Cardiac muscle cell (in vitro differentiated cells and primary cell): ENCODE data around the gene NDUFB11. TPM values are rescaled to one million over a fixed set of nuclear protein-coding genes. Genes with fewer than 3 reads are reported as not detected.

Source experiments
- DNase-seq, 2 donors: peaks; one replicate each; pipeline versions ENCODE4 v3.0.0 to v3.0.0-alpha.2; 2010 to 2017; ENCODE audit warnings: low read depth in 1 of 2, low spot score in 1 of 2
- H3K27ac ChIP-seq: fragments of 200-600 bp; sonication (generic); 2 replicates; pipeline ENCODE4 v1.5.1; 2016
- H3K27me3 ChIP-seq: fragments of 200-600 bp; sonication (generic); 2 replicates; pipeline ENCODE4 v1.6.0; 2016; ENCODE audit warnings: control low read depth
- H3K36me3 ChIP-seq: fragments of 200-600 bp; sonication (generic); 2 replicates; pipeline ENCODE4 v1.5.1; 2016; ENCODE audit warnings: control low read depth
- H3K4me1 ChIP-seq: fragments of 200-600 bp; sonication (generic); 2 replicates; pipeline ENCODE4 v1.8.1; 2017; ENCODE audit warnings: low read depth, mild to moderate bottlenecking, mixed run types
- H3K4me3 ChIP-seq: fragments of 200-600 bp; sonication (generic); 2 replicates; pipeline ENCODE4 v1.5.1; 2016; ENCODE audit warnings: mild to moderate bottlenecking
- H3K9me3 ChIP-seq: fragments of 200-600 bp; sonication (generic); 2 replicates; pipeline ENCODE4 v1.5.1; 2017; ENCODE audit warnings: low read depth, mild to moderate bottlenecking, control low read depth
- CTCF ChIP-seq: IDR thresholded peaks from 2 replicates; pipeline ENCODE4 v1.5.1; 2012; ENCODE audit warnings: low read depth, mild to moderate bottlenecking, low read length
- polyA plus RNA-seq: library from polyadenylated mRNA; unstranded; fragments of >200 nt; fragmentation: Nextera tagmentation; extraction: Ambion mirVana; gene quantifications from 2 replicates; pipeline ENCODE4 v1.2.1, GENCODE V29; 2016
- total RNA-seq: library from RNA; depleted of rRNA; stranded (reverse); fragments of >200 nt; gene quantifications from 2 replicates; pipeline ENCODE4 v1.2.3, GENCODE V29; 2016

NDUFB11 gene
- total and polyA plus RNA-seq, 2 experiments from 2014 or later = 87.2 to 269 TPM

DNA sequence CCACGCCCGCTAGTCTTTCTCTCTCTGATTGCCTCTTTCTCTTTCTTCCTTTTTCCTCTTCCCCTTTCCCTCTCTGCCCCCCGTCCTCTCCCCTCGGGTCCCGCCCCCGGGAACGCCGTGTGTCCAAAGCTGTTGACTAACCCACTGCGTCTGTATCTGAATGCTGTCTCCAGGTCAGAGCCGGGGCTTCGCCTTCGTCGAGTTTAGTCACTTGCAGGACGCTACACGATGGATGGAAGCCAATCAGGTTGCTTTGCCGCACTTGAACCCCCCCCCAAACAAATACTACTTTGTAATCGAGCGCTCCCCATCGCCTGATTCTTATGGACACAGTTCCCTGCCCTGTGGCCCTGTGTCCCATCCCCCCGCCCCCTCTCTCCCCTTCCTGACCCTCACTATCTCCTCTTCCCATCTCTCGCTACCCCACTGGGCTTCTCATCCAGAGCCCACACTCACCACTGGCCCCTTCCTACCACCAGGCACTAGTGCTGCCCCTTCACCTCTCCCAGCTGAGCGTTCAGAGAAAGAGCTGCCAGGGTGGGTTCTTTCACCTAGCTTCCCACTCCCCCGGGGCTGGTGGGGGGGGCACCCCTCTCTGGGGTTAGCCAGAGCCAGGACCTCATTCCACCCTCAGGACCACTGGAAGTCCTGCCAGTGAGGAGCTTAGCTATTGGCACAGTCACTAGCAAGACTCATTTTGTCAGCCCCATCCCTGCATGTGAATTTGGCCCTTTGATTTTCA, 30.5 kb upstream of the NDUFB11 start:
- Histone ChIP-seq H3K27me3 (no peaks in the 10 kb centered on the region), H3K9me3 (no peaks in the 10 kb centered on the region), H3K36me3 (no peaks in the 10 kb centered on the region), H3K4me3 (no peak overlapping the region), H3K27ac (no peak overlapping the region), H3K4me1 (no peaks in the 10 kb centered on the region)
- no peak for DNase-seq
- no peak for TF ChIP-seq CTCF

DNA sequence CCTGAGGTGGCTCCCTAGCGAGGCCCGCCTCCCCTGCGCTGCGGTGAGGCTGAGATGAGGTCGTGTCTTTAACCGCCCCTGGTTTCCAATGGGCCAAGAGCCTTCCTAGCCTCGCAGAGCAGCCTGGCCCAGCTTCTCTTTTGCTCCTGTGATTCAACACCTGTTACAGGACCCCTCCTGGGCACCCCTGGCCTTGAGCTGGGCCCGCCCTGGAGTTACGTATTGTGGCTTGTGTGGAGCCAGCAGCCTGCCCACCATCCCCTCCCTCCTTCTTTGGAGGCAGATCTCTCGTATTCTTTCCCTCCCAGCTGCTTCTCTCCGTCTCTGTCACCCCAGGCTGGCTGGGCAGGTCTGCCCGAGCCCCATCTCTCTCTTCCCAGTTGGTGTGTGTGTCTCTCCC, 29.9 kb upstream of the NDUFB11 start:
- Histone ChIP-seq H3K9me3 (no peaks in the 10 kb centered on the region), H3K27ac (no peak overlapping the region), H3K4me1 (no peaks in the 10 kb centered on the region), H3K27me3 (no peaks in the 10 kb centered on the region), H3K4me3 (no peak overlapping the region), H3K36me3 (no peaks in the 10 kb centered on the region)
- no peak for TF ChIP-seq CTCF
- DNase-seq = no peak

- Histone ChIP-seq H3K4me1 (no peaks in the 10 kb centered on the region), H3K27me3 (no peaks in the 10 kb centered on the region), H3K4me3 (no peak overlapping the region), H3K36me3 (no peaks in the 10 kb centered on the region), H3K9me3 (no peaks in the 10 kb centered on the region), H3K27ac (no peak overlapping the region)
- no peak for TF ChIP-seq CTCF
- no peak for DNase-seq
Measured at GRCh38 chrX:47172971-47173792, 28.7 kb upstream of the NDUFB11 start.

GRCh38 chrX:47172549-47172948, 28.0 kb upstream of the NDUFB11 start:
- Histone ChIP-seq H3K27me3 (no peaks in the 10 kb centered on the region), H3K4me3 (no peak overlapping the region), H3K27ac (no peak overlapping the region), H3K9me3 (no peaks in the 10 kb centered on the region), H3K36me3 (no peaks in the 10 kb centered on the region), H3K4me1 (no peaks in the 10 kb centered on the region)
- DNase-seq = no peak
- no peak for TF ChIP-seq CTCF

DNA sequence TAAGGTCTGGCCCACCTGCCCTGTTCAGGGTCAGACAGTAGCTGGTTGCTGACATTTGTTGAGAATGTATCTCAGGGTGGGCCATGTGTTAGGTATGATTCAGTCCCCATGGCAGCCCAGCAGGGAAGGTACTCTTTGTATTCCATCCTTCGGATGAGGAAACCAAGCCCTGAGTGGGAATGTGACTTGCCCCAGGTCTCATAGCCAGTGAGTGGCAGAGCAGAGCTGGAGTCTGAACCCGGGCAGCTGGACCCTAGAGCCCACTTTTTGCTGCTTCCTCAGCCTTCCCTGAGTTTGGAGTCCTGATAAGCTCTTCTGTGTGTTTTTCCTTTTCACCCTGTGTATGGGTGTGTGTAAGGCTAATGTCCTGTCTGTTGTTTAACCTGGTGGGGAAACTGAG, 27.5 kb upstream of the NDUFB11 start:
- TF ChIP-seq CTCF = no peak
- DNase-seq = no peak
- Histone ChIP-seq H3K4me3 (no peak overlapping the region), H3K9me3 (no peaks in the 10 kb centered on the region), H3K27ac (no peak overlapping the region), H3K4me1 (no peaks in the 10 kb centered on the region), H3K27me3 (no peaks in the 10 kb centered on the region), H3K36me3 (no peaks in the 10 kb centered on the region)
